IMR-90 (cell line): ENCODE results near the gene ADCY5. TPM values are rescaled to one million over a fixed set of nuclear protein-coding genes. Genes with fewer than 3 reads are reported as not detected.
A peak's percentile ranks its signal among the peaks of the same experiment; 100 is the strongest.

Experiments used
- ATAC-seq: fragments of 200-7000 bp; cut with Tn5 transposase; 2 replicates; pipeline ENCODE4 v1.9.1; 2020; ENCODE audit warnings: low read depth, mild to moderate bottlenecking, moderate library complexity
- BruUV-seq: library from RNA; stranded (reverse); fragments of 400-500 nt; replicated peaks from 2 replicates; lab custom pipeline; 2021; lab: Mats Ljungman, UMichigan
- CTCF ChIA-PET: fragments of 300-600 bp; formaldehyde crosslinking; extraction: SDS; loops from one replicate; lab custom pipeline; 2021; ENCODE audit warnings: antibody characterized with exemption; lab: Yijun Ruan, JAX
- POLR2A ChIA-PET: fragments of 300-600 bp; sonication (Branson Sonifier 250); formaldehyde crosslinking; loops from one replicate; lab custom pipeline; 2022; ENCODE audit warnings: antibody characterized with exemption; ENCODE audit not compliant: unreplicated experiment; lab: Charles Lee
- DNase-seq: peaks from one replicate; pipeline ENCODE4 v3.0.0; 2013
- H2AFZ ChIP-seq: replicated peaks from 2 replicates; pipeline ENCODE3; 2013; ENCODE audit warnings: low read length, mild to moderate bottlenecking; ENCODE audit not compliant: poor library complexity
- H2AK5ac ChIP-seq: 2 replicates; pipeline ENCODE4 v1.6.1; 2013; ENCODE audit warnings: low read depth, low read length, inconsistent platforms
- H2AK9ac ChIP-seq: replicated peaks from 2 replicates; pipeline ENCODE3; 2013; ENCODE audit warnings: mild to moderate bottlenecking, low read depth, low read length, moderate library complexity; ENCODE audit not compliant: poor library complexity
- H2BK120ac ChIP-seq: 2 replicates; pipeline ENCODE4 v1.6.1; 2013; ENCODE audit warnings: low read depth, low read length, inconsistent platforms
- H2BK15ac ChIP-seq: 3 replicates; pipeline ENCODE4 v1.6.1; 2013; ENCODE audit warnings: low read depth, low read length, inconsistent platforms
- H2BK20ac ChIP-seq: 2 replicates; pipeline ENCODE4 v1.6.1; 2013; ENCODE audit warnings: low read depth, mild to moderate bottlenecking, inconsistent platforms, low read length, moderate library complexity
- H2BK5ac ChIP-seq: 2 replicates; pipeline ENCODE4 v1.6.1; 2013; ENCODE audit warnings: mild to moderate bottlenecking, low read depth, low read length, inconsistent platforms; ENCODE audit not compliant: poor library complexity, severe bottlenecking
- H3K14ac ChIP-seq: replicated peaks from 2 replicates; pipeline ENCODE4 v1.6.1; 2013; ENCODE audit warnings: low read depth, low read length, inconsistent platforms
- H3K18ac ChIP-seq: 2 replicates; pipeline ENCODE4 v1.6.1; 2013; ENCODE audit warnings: low read depth, low read length, control low read depth
- H3K23ac ChIP-seq: 2 replicates; pipeline ENCODE4 v1.6.1; 2013; ENCODE audit warnings: low read depth, low read length, inconsistent platforms
- H3K27ac ChIP-seq: 2 replicates; pipeline ENCODE4 v1.5.1; 2013; ENCODE audit warnings: mild to moderate bottlenecking, control low read depth, low read length; ENCODE audit not compliant: insufficient read depth
- H3K27me3 ChIP-seq: 2 replicates; pipeline ENCODE4 v1.6.1; 2013; ENCODE audit warnings: low read length; ENCODE audit not compliant: control insufficient read depth, insufficient read depth
- H3K36me3 ChIP-seq: 2 replicates; pipeline ENCODE4 v1.6.1; 2013; ENCODE audit warnings: low read length, mixed read lengths; ENCODE audit not compliant: control insufficient read depth, insufficient read depth
- H3K4ac ChIP-seq: 2 replicates; pipeline ENCODE4 v1.6.1; 2013; ENCODE audit warnings: low read depth, low read length, inconsistent platforms
- H3K4me1 ChIP-seq: 2 replicates; pipeline ENCODE4 v1.6.1; 2013; ENCODE audit warnings: low read length, mixed read lengths; ENCODE audit not compliant: control insufficient read depth, insufficient read depth
- H3K4me2 ChIP-seq: 2 replicates; pipeline ENCODE4 v1.6.1; 2013; ENCODE audit warnings: low read depth, mild to moderate bottlenecking, control low read depth, low read length, moderate library complexity
- H3K4me3 ChIP-seq: 2 replicates; pipeline ENCODE4 v1.5.1; 2013; ENCODE audit warnings: low read depth, mild to moderate bottlenecking, control low read depth, low read length, moderate library complexity; ENCODE audit not compliant: insufficient read depth
- H3K56ac ChIP-seq: 2 replicates; pipeline ENCODE4 v1.6.1; 2013; ENCODE audit warnings: low read length, inconsistent platforms; ENCODE audit not compliant: insufficient read depth; ENCODE audit errors: extremely low read depth
- H3K79me1 ChIP-seq, 2 experiments: 2 replicates each; pipeline ENCODE4 v1.6.1; 2013; ENCODE audit warnings: low read length in 2 of 2, inconsistent platforms in 1 of 2, low read depth in 1 of 2
- H3K9ac ChIP-seq: 2 replicates; pipeline ENCODE4 v1.6.1; 2013; ENCODE audit warnings: low read depth, low read length, control low read depth
- H3K9me1 ChIP-seq: 2 replicates; pipeline ENCODE4 v1.6.1; 2013; ENCODE audit warnings: low read length, inconsistent platforms; ENCODE audit not compliant: insufficient read depth
- H3K9me3 ChIP-seq: 2 replicates; pipeline ENCODE4 v1.6.1; 2013; ENCODE audit warnings: low read length; ENCODE audit not compliant: control insufficient read depth, insufficient read depth
- H4K20me1 ChIP-seq: 2 replicates; pipeline ENCODE4 v1.6.1; 2013; ENCODE audit warnings: low read length, inconsistent platforms; ENCODE audit not compliant: insufficient read depth
- H4K5ac ChIP-seq: 2 replicates; pipeline ENCODE4 v1.6.1; 2013; ENCODE audit warnings: mild to moderate bottlenecking, low read depth, low read length, control low read depth
- H4K8ac ChIP-seq, 2 experiments: 2 replicates each; pipeline ENCODE4 v1.6.1; 2013; ENCODE audit warnings: low read depth in 2 of 2, low read length in 2 of 2, control low read depth in 1 of 2, inconsistent platforms in 1 of 2
- H4K91ac ChIP-seq: 2 replicates; pipeline ENCODE4 v1.6.1; 2013; ENCODE audit warnings: low read depth, low read length, inconsistent platforms; ENCODE audit not compliant: insufficient read depth
- BHLHE40 ChIP-seq: fragments of 150-350 bp; IDR thresholded peaks from 2 replicates; pipeline ENCODE4 v1.6.1; 2016; ENCODE audit warnings: mild to moderate bottlenecking, low read depth, low read length
- CEBPB ChIP-seq: IDR thresholded peaks from 2 replicates; pipeline ENCODE4 v1.6.1; 2012; ENCODE audit warnings: low read depth, low read length, improper control_type of control experiment
- CHD1 ChIP-seq: IDR thresholded peaks from 2 replicates; pipeline ENCODE4 v1.6.1; 2012; ENCODE audit warnings: low read depth, low read length, improper control_type of control experiment
- FOS ChIP-seq: fragments of 150-350 bp; IDR thresholded peaks from 2 replicates; pipeline ENCODE4 v1.6.1; 2016; ENCODE audit warnings: low read depth, low read length
- MAFK ChIP-seq: IDR thresholded peaks from 2 replicates; pipeline ENCODE4 v1.6.1; 2012; ENCODE audit warnings: low read depth, low read length, improper control_type of control experiment
- MAZ ChIP-seq: IDR thresholded peaks from 2 replicates; pipeline ENCODE4 v1.6.1; 2012; ENCODE audit warnings: low read depth, mild to moderate bottlenecking, low read length, improper control_type of control experiment, moderate library complexity, borderline replicate concordance
- MXI1 ChIP-seq: IDR thresholded peaks from 2 replicates; pipeline ENCODE4 v1.6.1; 2012; ENCODE audit warnings: low read depth, mild to moderate bottlenecking, low read length, moderate library complexity, borderline replicate concordance
- NFE2L2 ChIP-seq: fragments of 150-350 bp; IDR thresholded peaks from 2 replicates; pipeline ENCODE4 v1.6.1; 2016; ENCODE audit warnings: low read depth, mild to moderate bottlenecking, low read length
- POLR2A ChIP-seq: IDR thresholded peaks from 2 replicates; pipeline ENCODE4 v1.6.1; 2012; ENCODE audit warnings: mild to moderate bottlenecking, low read depth, low read length
- RAD21 ChIP-seq: IDR thresholded peaks from 2 replicates; pipeline ENCODE4 v1.6.1; 2012; ENCODE audit warnings: low read length, improper control_type of control experiment
- RCOR1 ChIP-seq: IDR thresholded peaks from 2 replicates; pipeline ENCODE4 v1.6.1; 2012; ENCODE audit warnings: mild to moderate bottlenecking, low read length, improper control_type of control experiment; ENCODE audit not compliant: insufficient replicate concordance
- RFX5 ChIP-seq: IDR thresholded peaks from 2 replicates; pipeline ENCODE4 v1.8.0; 2012; ENCODE audit warnings: low read depth, mild to moderate bottlenecking, low read length, moderate library complexity
- SMC3 ChIP-seq: fragments of 150-350 bp; IDR thresholded peaks from 2 replicates; pipeline ENCODE4 v1.6.1; 2016; ENCODE audit warnings: low read depth, mild to moderate bottlenecking, antibody characterized with exemption, low read length, moderate library complexity
- WGBS, 2 experiments: methylation state at CpG; one replicate each; pipeline versions ENCODE4 v1.1.5 to v1.1.7; 2013; ENCODE audit warnings: missing lambda C conversion rate in 2 of 2; ENCODE audit not compliant: insufficient read length in 1 of 2; ENCODE audit errors: extremely low coverage in 2 of 2; 5-methylcytosine and 5-hydroxymethylcytosine counted together
- dilution Hi-C: fragments of 300-500 bp; cut with HindIII; formaldehyde crosslinking; loops from one replicate; pipeline ENCODE4 v1.14.3; 2018; ENCODE audit warnings: low sequenced_read_pairs; ENCODE audit not compliant: unreplicated experiment
- in situ Hi-C: fragments of 300-500 bp; cut with MboI; formaldehyde crosslinking; loops from 3 replicates; pipeline ENCODE4 v1.14.3; 2019; ENCODE audit warnings: low sequenced_read_pairs, inconsistent platforms, mixed read lengths
- intact Hi-C: fragments of 100-400 bp; cut with micrococcal nuclease; formaldehyde crosslinking; loops from 2 replicates; pipeline ENCODE4 v1.10.0; 2022
- polyA plus RNA-seq, 3 experiments: library from polyadenylated mRNA; depleted of rRNA; stranded (reverse); fragments of >200 nt; gene quantifications; 2 replicates each; pipeline ENCODE4 v1.2.3, GENCODE V29; 2012; ENCODE audit warnings: low replicate concordance in 1 of 3
- total RNA-seq: library from RNA; depleted of rRNA; stranded (reverse); fragments of >200 nt; gene quantifications from 2 replicates; pipeline ENCODE4 v1.2.3, GENCODE V29; 2012
- TF ChIP-seq, protein P1 (sequence below): fragments of 150-350 bp; IDR thresholded peaks from 2 replicates; pipeline ENCODE4 v1.6.1; 2016; ENCODE audit warnings: low read depth, mild to moderate bottlenecking, low read length, moderate library complexity, borderline replicate concordance
- TF ChIP-seq, protein P2 (sequence below): conservative IDR thresholded peaks from 2 replicates; pipeline ENCODE4 v1.5.1; 2012; ENCODE audit warnings: mild to moderate bottlenecking, low read depth, low read length, improper control_type of control experiment

The ADCY5 gene
- total and polyA plus RNA-seq, 2 of the 4 experiments (the other 2 are of a cell fraction), result 0.14 to 0.18 TPM

GRCh38 chr3:123388811-123389627, 59.9 kb downstream of the ADCY5 start:
- Histone ChIP-seq H3K9me3 (no peaks in the 10 kb centered on the region), H4K20me1 (no peaks in the 10 kb centered on the region), H4K8ac (no peak overlapping the region), H2AK9ac (no peak overlapping the region), H3K79me1 (no peaks in the 10 kb centered on the region), H2AFZ (peak overlapping the region; percentile 61), H3K4ac (no peak overlapping the region), H3K18ac (no peak overlapping the region), H4K5ac (no peak overlapping the region), H3K36me3 (no peaks in the 10 kb centered on the region), H3K4me1 (peaks cover 5% of the 10 kb centered on the region; the same call in 1 of the 2 replicates), H2BK20ac (no peak overlapping the region), H3K23ac (no peak overlapping the region), H2AK5ac (no peak overlapping the region), H3K9ac (no peak overlapping the region), H3K14ac (no peak overlapping the region), H3K9me1 (no peaks in the 10 kb centered on the region; the same call in 1 of the 2 replicates), H2BK15ac (no peak overlapping the region), H2BK5ac (no peak overlapping the region), H2BK120ac (no peak overlapping the region), H3K4me2 (no peak overlapping the region), H3K27me3 (peaks cover 34% of the 10 kb centered on the region), H3K56ac (no peak overlapping the region), H4K91ac (no peak overlapping the region), H3K4me3 (no peak overlapping the region), H3K27ac (no peak overlapping the region)
- CTCF ChIA-PET, result interaction anchor here (0.7 kb wide), 1 partner anchor 1613 kb away, joined by 3 read pairs; no protein-coding TSS in a partner anchor
- dilution Hi-C loops (no loop called here), intact Hi-C loops (no loop called here), in situ Hi-C loops (no loop called here)
- 56% methylated on average over 4 of the region's 15 CpGs; no CpG with 5 or more reads in 1 of the 2 experiments for WGBS, 2 experiments
- POLR2A ChIA-PET, result no interaction called here
- ATAC-seq (no peak), DNase-seq (no peak)
- no TSS peak for BruUV-seq
- TF ChIP-seq MAFK (no peak), POLR2A (no peak), CHD1 (no peak), SMC3 (no peak), RFX5 (no peak), RAD21 (no peak), CEBPB (no peak), RCOR1 (no peak), BHLHE40 (no peak), NFE2L2 (no peak), FOS (no peak), MAZ (no peak), MXI1 (no peak)
- TF ChIP-seq, protein P1, sequence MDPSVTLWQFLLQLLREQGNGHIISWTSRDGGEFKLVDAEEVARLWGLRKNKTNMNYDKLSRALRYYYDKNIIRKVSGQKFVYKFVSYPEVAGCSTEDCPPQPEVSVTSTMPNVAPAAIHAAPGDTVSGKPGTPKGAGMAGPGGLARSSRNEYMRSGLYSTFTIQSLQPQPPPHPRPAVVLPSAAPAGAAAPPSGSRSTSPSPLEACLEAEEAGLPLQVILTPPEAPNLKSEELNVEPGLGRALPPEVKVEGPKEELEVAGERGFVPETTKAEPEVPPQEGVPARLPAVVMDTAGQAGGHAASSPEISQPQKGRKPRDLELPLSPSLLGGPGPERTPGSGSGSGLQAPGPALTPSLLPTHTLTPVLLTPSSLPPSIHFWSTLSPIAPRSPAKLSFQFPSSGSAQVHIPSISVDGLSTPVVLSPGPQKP, result no peak
- TF ChIP-seq, protein P2, sequence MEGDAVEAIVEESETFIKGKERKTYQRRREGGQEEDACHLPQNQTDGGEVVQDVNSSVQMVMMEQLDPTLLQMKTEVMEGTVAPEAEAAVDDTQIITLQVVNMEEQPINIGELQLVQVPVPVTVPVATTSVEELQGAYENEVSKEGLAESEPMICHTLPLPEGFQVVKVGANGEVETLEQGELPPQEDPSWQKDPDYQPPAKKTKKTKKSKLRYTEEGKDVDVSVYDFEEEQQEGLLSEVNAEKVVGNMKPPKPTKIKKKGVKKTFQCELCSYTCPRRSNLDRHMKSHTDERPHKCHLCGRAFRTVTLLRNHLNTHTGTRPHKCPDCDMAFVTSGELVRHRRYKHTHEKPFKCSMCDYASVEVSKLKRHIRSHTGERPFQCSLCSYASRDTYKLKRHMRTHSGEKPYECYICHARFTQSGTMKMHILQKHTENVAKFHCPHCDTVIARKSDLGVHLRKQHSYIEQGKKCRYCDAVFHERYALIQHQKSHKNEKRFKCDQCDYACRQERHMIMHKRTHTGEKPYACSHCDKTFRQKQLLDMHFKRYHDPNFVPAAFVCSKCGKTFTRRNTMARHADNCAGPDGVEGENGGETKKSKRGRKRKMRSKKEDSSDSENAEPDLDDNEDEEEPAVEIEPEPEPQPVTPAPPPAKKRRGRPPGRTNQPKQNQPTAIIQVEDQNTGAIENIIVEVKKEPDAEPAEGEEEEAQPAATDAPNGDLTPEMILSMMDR, result no peak
